CD4-positive, alpha-beta T cell (primary cell): Measurements from ENCODE around the gene GALNT10. TPM values are rescaled to one million over a fixed set of nuclear protein-coding genes. Genes with fewer than 3 reads are reported as not detected.

Source experiments
- ATAC-seq: fragments of 200-7000 bp; cut with Tn5 transposase; one replicate; pipeline ENCODE4 v1.10.0; 2022; ENCODE audit warnings: mild to moderate bottlenecking; ENCODE audit not compliant: poor library complexity
- CTCF ChIA-PET: fragments of 350-600 bp; sonication (Branson Sonifier 250); formaldehyde crosslinking; loops from one replicate; lab custom pipeline; 2021; ENCODE audit warnings: antibody characterized with exemption, inconsistent platforms; lab: Charles Lee
- POLR2A ChIA-PET: fragments of 350-600 bp; sonication (Branson Sonifier 250); formaldehyde crosslinking; loops from one replicate; lab custom pipeline; 2021; ENCODE audit warnings: antibody characterized with exemption, inconsistent platforms; lab: Charles Lee
- DNase-seq, 14 experiments: peaks; one replicate each; pipeline ENCODE4 v3.0.0-alpha.2; 2013 to 2020; ENCODE audit warnings: mixed read lengths in 2 of 14
- H3K27ac ChIP-seq, 2 donors: one replicate each; pipeline versions ENCODE4 v1.5.1 to v1.7.0; 2013; ENCODE audit warnings: low read length in 2 of 2, low read depth in 1 of 2, mild to moderate bottlenecking in 1 of 2
- H3K27me3 ChIP-seq, 2 experiments: 1 replicate in 1 of 2; 2 replicates in 1 of 2; pipeline versions ENCODE4 v1.6.1 to v1.7.0; 2013; ENCODE audit warnings: low read length in 2 of 2, control low read depth in 1 of 2, mild to moderate bottlenecking in 1 of 2, moderate library complexity in 1 of 2; ENCODE audit not compliant: insufficient read depth in 2 of 2, control insufficient read depth in 1 of 2
- H3K36me3 ChIP-seq: one replicate; pipeline ENCODE4 v1.6.1; 2013; ENCODE audit warnings: low read length, control low read depth; ENCODE audit not compliant: insufficient read depth
- H3K4me1 ChIP-seq: one replicate; pipeline ENCODE4 v1.6.1; 2013; ENCODE audit warnings: low read length, control low read depth; ENCODE audit not compliant: insufficient read depth
- H3K4me3 ChIP-seq: one replicate; pipeline ENCODE4 v1.5.1; 2013; ENCODE audit warnings: mild to moderate bottlenecking, low read length, moderate library complexity
- H3K9me3 ChIP-seq, 2 experiments: 1 replicate in 1 of 2; 2 replicates in 1 of 2; pipeline versions ENCODE4 v1.6.1 to v1.7.0; 2013; ENCODE audit warnings: low read length in 2 of 2, mild to moderate bottlenecking in 2 of 2, control low read depth in 1 of 2, moderate library complexity in 1 of 2; ENCODE audit not compliant: control insufficient read depth in 1 of 2, insufficient read depth in 1 of 2
- H3K27ac Mint-ChIP-seq: one replicate; pipeline ENCODE4 v1.8.0; 2020; ENCODE audit warnings: mixed read lengths
- H3K27me3 Mint-ChIP-seq: one replicate; pipeline ENCODE4 v1.8.0; 2021; ENCODE audit warnings: mixed read lengths
- H3K36me3 Mint-ChIP-seq: one replicate; pipeline ENCODE4 v1.8.0; 2021; ENCODE audit warnings: low read depth, mixed read lengths
- H3K4me1 Mint-ChIP-seq: one replicate; pipeline ENCODE4 v1.8.0; 2021; ENCODE audit warnings: low read depth, mixed read lengths
- H3K4me3 Mint-ChIP-seq: one replicate; pipeline ENCODE4 v1.8.0; 2020; ENCODE audit warnings: mild to moderate bottlenecking, mixed read lengths
- H3K9me3 Mint-ChIP-seq: one replicate; pipeline ENCODE4 v1.8.0; 2020; ENCODE audit warnings: mixed read lengths
- CTCF ChIP-seq: fragments of 200-600 bp; IDR thresholded peaks from one replicate; pipeline ENCODE4 v1.8.0; 2022; ENCODE audit warnings: antibody characterized with exemption, mild to moderate bottlenecking
- intact Hi-C, 2 experiments: fragments of 100-400 bp; cut with DNase I in 1 of 2; cut with micrococcal nuclease in 1 of 2; formaldehyde crosslinking; loops; one replicate each; pipeline versions ENCODE4 v1.15.1 to v1.9.0; 2023 to 2025; cut with DNase I, micrococcal nuclease
- total RNA-seq, 174 experiments: library from RNA in 2 of 174; stranded (reverse) in 2 of 174; gene quantifications; one replicate each; pipeline ENCODE4 v1.2.3 and lab custom pipeline; 2021 to 2026

The GALNT10 gene
- total RNA-seq, 2 experiments from 2014 or later = 21.7 to 23.0 TPM

DNA sequence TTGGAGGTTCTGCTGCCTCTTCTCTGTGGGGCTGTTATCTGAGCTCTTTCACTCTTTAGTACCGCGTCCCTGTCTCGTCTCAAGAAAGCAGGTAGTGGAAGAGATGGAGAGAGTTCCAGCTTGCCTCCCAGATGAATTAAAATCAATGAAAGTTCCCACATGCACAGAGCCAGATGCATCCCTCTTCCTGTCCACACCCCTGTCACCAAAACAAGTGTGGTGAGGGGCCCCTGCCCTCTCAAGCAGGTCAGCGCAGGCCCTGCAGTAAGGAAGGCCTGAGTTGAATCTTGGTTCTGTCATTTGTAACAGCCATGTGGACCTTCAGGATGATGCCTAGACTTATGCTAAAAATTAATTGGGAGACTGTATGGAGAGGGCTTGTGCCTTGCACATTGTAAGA is 26.9 kb downstream of the GALNT10 start:
- Mint-ChIP-seq H3K4me3 (no peak overlapping the region), H3K27ac (peak overlapping the region; percentile 90), H3K27me3 (no peaks in the 10 kb centered on the region), H3K36me3 (peaks cover 8% of the 10 kb centered on the region), H3K9me3 (no peaks in the 10 kb centered on the region), H3K4me1 (peaks cover 66% of the 10 kb centered on the region)
- Histone ChIP-seq H3K4me1 (peaks cover 24% of the 10 kb centered on the region), H3K27ac (no peak overlapping the region), H3K4me3 (no peak overlapping the region), H3K9me3 (no peaks in the 10 kb centered on the region), H3K36me3 (peaks cover 3% of the 10 kb centered on the region), H3K27me3 (no peaks in the 10 kb centered on the region)
- intact Hi-C loops = no loop called here
- DNase-seq (no peak), ATAC-seq (no peak)
- ChIA-PET POLR2A (interaction anchor here (1.0 to 2.9 kb wide), 2 partner anchors 18 to 27 kb away, joined by 3 to 15 read pairs; partner anchors contain the start of gene GALNT10), CTCF (no interaction called here)
- no peak for TF ChIP-seq CTCF

DNA sequence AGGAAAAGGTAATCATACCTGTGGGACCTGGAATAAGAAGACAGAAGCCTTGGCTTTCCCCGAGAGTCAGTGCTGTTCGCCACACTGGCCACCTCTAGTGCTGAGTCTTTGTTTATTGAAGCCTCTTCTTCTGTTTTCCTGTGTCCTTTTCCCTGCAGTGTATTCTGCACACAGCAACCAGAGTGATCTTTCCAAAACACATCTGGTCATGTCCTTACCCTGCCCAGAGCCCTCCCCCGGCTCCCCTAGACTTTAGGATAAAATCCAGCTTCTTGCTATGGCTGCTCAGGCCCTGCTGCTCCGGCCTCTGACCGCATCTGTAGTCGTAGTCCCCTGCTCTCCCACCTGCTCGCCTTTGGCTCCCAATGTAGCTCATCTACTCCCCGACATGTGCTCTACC is 28.3 kb downstream of the GALNT10 start:
- peaks cover 8% of the 10 kb centered on the region for H3K36me3 Mint-ChIP-seq
- Histone ChIP-seq H3K36me3 (peaks cover 3% of the 10 kb centered on the region), H3K4me1 (peaks cover 18% of the 10 kb centered on the region), H3K27ac (no peak overlapping the region), H3K9me3 (no peaks in the 10 kb centered on the region), H3K27me3 (no peaks in the 10 kb centered on the region), H3K4me3 (no peak overlapping the region)
- DNase-seq = no peak
- peak overlapping the region; percentile 90 for H3K27ac Mint-ChIP-seq
- TF ChIP-seq CTCF = no peak
- H3K4me1 Mint-ChIP-seq = peaks cover 71% of the 10 kb centered on the region
- CTCF ChIA-PET = no interaction called here
- intact Hi-C loops = no loop called here
- H3K27me3 Mint-ChIP-seq = no peaks in the 10 kb centered on the region
- no peak for ATAC-seq
- no peak overlapping the region for H3K4me3 Mint-ChIP-seq
- no peaks in the 10 kb centered on the region for H3K9me3 Mint-ChIP-seq
- POLR2A ChIA-PET = no interaction called here

GRCh38 chr5:154220625-154221024 is 30.1 kb downstream of the GALNT10 start:
- DNase-seq = no peak
- intact Hi-C loops = no loop called here
- Histone ChIP-seq H3K4me3 (no peak overlapping the region), H3K36me3 (peaks cover 3% of the 10 kb centered on the region), H3K27ac (no peak overlapping the region), H3K9me3 (no peaks in the 10 kb centered on the region), H3K4me1 (peaks cover 18% of the 10 kb centered on the region), H3K27me3 (no peaks in the 10 kb centered on the region)
- Mint-ChIP-seq H3K4me1 (peaks cover 65% of the 10 kb centered on the region), H3K36me3 (peaks cover 8% of the 10 kb centered on the region), H3K27ac (peak overlapping the region; percentile 90), H3K27me3 (no peaks in the 10 kb centered on the region), H3K9me3 (no peaks in the 10 kb centered on the region), H3K4me3 (no peak overlapping the region)
- ChIA-PET CTCF (no interaction called here), POLR2A (interaction anchor here (0.9 kb wide), 1 partner anchor 32 kb away, joined by 3 read pairs; no protein-coding TSS in a partner anchor)
- no peak for ATAC-seq
- TF ChIP-seq CTCF = no peak
